Tibial nerve (tissue), 4 donors: ENCODE data around the gene C1orf216.

Experiments used
- CTCF ChIP-seq, 5 experiments: fragments of 200-600 bp in 3 of 5; fragments of 450-650 bp in 2 of 5; sonication (generic) in 3 of 5; IDR thresholded peaks; one replicate each; pipeline ENCODE4 v1.5.1; 2016 to 2019; ENCODE audit warnings: antibody characterized with exemption in 5 of 5, mild to moderate bottlenecking in 3 of 5, moderate library complexity in 2 of 5
- EP300 ChIP-seq, 2 donors: sonication (generic); formaldehyde crosslinking; IDR thresholded peaks; one replicate each; pipeline ENCODE4 v1.6.1; 2017; ENCODE audit warnings: antibody characterized with exemption in 2 of 2, mild to moderate bottlenecking in 1 of 2
- POLR2A ChIP-seq, 2 donors: fragments of 450-650 bp; IDR thresholded peaks; one replicate each; pipeline ENCODE4 v1.6.1; 2017; ENCODE audit warnings: antibody characterized with exemption in 2 of 2, mild to moderate bottlenecking in 2 of 2, moderate library complexity in 2 of 2

GRCh38 chr1:35748326-35748725, 29.6 kb upstream of the C1orf216 start:
- no peak for TF ChIP-seq CTCF (IDR thresholded peaks at IDR 0.05)
- no peak for TF ChIP-seq EP300 (IDR thresholded peaks at IDR 0.05)
- no peak for TF ChIP-seq POLR2A (IDR thresholded peaks at IDR 0.05)
